ENCODE results near the gene TMEM125.

Gene TMEM125

DNA sequence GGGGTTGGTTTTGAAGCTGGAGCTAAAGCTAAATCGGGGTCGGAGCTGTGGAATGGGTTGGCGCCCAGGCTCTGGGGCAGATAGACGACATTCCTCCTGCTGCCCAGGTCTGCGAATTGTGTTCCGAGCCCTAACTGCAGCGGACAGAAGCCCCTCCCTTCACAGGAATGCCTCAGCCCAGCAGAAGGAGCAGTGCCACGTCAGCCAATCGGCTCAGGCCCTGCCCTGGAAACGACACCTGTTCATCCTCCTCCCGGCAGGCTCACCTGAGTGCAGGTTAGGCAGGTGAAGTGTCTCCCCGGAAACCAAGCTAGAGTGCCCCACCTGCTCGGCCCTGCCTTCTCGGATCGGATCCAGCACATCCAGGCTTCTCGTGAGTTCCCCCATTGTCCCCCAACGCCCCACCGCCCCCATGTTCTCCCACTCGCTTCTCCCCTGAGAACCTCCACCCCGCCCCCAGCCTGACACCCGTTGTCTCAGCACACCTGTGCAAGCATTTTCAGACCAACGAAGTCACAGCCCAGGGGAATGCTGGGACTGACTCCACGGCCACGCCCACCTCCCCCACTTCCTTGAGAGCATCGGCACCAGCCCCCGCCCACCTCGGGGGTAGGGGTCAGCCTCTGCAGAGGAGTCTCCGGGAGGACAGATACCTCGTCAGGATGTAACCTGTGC lies 775 bp downstream of the TMEM125 start:
- Histone ChIP-seq H3K36me3 (ENCODE audit: insufficient read depth, low read length) (no peaks in the 10 kb centered on the region), H3K9ac (ENCODE audit: low read depth, low read length, poor library complexity, severe bottlenecking) (no peak overlapping the region), H3F3A (ENCODE audit: low read depth) (no peaks in the 10 kb centered on the region), H3K79me2 (ENCODE audit: insufficient read depth, low read length) (no peaks in the 10 kb centered on the region), H3K9me2 (replicated peaks; ENCODE audit: low read depth, low read length) (no peaks in the 10 kb centered on the region), H3K4me2 (ENCODE audit: low read depth, low read length, poor library complexity, severe bottlenecking) (no peak overlapping the region), H3K27me3 (ENCODE audit: insufficient read depth, low read length, poor library complexity, severe bottlenecking) (peaks cover 68% of the 10 kb centered on the region), H3K9me3 (ENCODE audit: insufficient read depth, low read depth, low read length) (no peaks in the 10 kb centered on the region), H2AFZ (ENCODE audit: low read length) (no peak overlapping the region), H3K4me1 (ENCODE audit: insufficient read depth, low read length, poor library complexity, severe bottlenecking) (peaks cover 8% of the 10 kb centered on the region), H4K20me1 (ENCODE audit: insufficient read depth, low read length, poor library complexity, severe bottlenecking) (no peaks in the 10 kb centered on the region), H3K4me3 (ENCODE audit: low read length, poor library complexity, severe bottlenecking) (no peak overlapping the region)
- no peak for TF ChIP-seq EZH2phosphoT487 (IDR thresholded peaks at IDR 0.05; ENCODE audit: borderline replicate concordance)
- TF ChIP-seq, protein P1, sequence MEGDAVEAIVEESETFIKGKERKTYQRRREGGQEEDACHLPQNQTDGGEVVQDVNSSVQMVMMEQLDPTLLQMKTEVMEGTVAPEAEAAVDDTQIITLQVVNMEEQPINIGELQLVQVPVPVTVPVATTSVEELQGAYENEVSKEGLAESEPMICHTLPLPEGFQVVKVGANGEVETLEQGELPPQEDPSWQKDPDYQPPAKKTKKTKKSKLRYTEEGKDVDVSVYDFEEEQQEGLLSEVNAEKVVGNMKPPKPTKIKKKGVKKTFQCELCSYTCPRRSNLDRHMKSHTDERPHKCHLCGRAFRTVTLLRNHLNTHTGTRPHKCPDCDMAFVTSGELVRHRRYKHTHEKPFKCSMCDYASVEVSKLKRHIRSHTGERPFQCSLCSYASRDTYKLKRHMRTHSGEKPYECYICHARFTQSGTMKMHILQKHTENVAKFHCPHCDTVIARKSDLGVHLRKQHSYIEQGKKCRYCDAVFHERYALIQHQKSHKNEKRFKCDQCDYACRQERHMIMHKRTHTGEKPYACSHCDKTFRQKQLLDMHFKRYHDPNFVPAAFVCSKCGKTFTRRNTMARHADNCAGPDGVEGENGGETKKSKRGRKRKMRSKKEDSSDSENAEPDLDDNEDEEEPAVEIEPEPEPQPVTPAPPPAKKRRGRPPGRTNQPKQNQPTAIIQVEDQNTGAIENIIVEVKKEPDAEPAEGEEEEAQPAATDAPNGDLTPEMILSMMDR (conservative IDR thresholded peaks at IDR 0.05; ENCODE audit: low read length), result no peak

GRCh38 chr1:43271186-43272118 lies 1.7 kb downstream of the TMEM125 start:
- no peak overlapping the region for H2AFZ ChIP-seq (ENCODE audit: low read length)
- H3K36me3 ChIP-seq (ENCODE audit: insufficient read depth, low read length), result no peaks in the 10 kb centered on the region
- H3K79me2 ChIP-seq (ENCODE audit: insufficient read depth, low read length), result no peaks in the 10 kb centered on the region
- TF ChIP-seq EZH2phosphoT487 (IDR thresholded peaks at IDR 0.05; ENCODE audit: borderline replicate concordance), result no peak
- TF ChIP-seq, protein P1 (conservative IDR thresholded peaks at IDR 0.05; ENCODE audit: low read length), result no peak
- H3K9me3 ChIP-seq (ENCODE audit: insufficient read depth, low read depth, low read length), result no peaks in the 10 kb centered on the region
- no peak overlapping the region for H3K9ac ChIP-seq (ENCODE audit: low read depth, low read length, poor library complexity, severe bottlenecking)
- H3K4me1 ChIP-seq (ENCODE audit: insufficient read depth, low read length, poor library complexity, severe bottlenecking), result peaks cover 8% of the 10 kb centered on the region
- no peaks in the 10 kb centered on the region for H4K20me1 ChIP-seq (ENCODE audit: insufficient read depth, low read length, poor library complexity, severe bottlenecking)
- no peak overlapping the region for H3K4me3 ChIP-seq (ENCODE audit: low read length, poor library complexity, severe bottlenecking)
- no peak overlapping the region for H3K4me2 ChIP-seq (ENCODE audit: low read depth, low read length, poor library complexity, severe bottlenecking)
- H3F3A ChIP-seq (ENCODE audit: low read depth), result no peaks in the 10 kb centered on the region
- H3K27me3 ChIP-seq (ENCODE audit: insufficient read depth, low read length, poor library complexity, severe bottlenecking), result peaks cover 69% of the 10 kb centered on the region
- H3K9me2 ChIP-seq (replicated peaks; ENCODE audit: low read depth, low read length), result no peaks in the 10 kb centered on the region

DNA sequence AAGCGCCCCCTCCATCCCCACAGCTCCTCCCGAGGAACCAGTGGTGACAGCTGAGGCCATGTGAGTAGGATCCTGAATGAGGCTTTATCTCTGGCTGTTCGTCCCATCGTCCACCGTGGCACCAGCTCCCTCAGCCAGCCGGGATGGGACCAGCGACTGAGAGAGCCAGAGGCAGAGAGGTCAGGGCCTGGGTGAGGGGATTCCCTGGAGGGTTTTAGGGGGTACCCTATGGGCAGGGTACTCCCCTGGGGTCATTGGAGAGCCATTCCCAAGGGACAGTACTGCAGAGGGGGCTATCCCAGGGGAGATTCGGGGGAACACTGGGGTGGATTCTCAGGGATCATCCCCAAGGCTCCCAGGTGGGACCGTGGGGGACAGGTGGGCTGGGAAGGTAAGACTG lies 2.4 kb downstream of the TMEM125 start:
- H3K4me2 ChIP-seq (ENCODE audit: low read depth, low read length, poor library complexity, severe bottlenecking), result no peak overlapping the region
- no peak overlapping the region for H3K9ac ChIP-seq (ENCODE audit: low read depth, low read length, poor library complexity, severe bottlenecking)
- H3F3A ChIP-seq (ENCODE audit: low read depth), result no peaks in the 10 kb centered on the region
- no peaks in the 10 kb centered on the region for H3K9me2 ChIP-seq (replicated peaks; ENCODE audit: low read depth, low read length)
- TF ChIP-seq EZH2phosphoT487 (IDR thresholded peaks at IDR 0.05; ENCODE audit: borderline replicate concordance), result no peak
- TF ChIP-seq, protein P1 (conservative IDR thresholded peaks at IDR 0.05; ENCODE audit: low read length), result no peak
- H2AFZ ChIP-seq (ENCODE audit: low read length), result no peak overlapping the region
- peaks cover 8% of the 10 kb centered on the region for H3K4me1 ChIP-seq (ENCODE audit: insufficient read depth, low read length, poor library complexity, severe bottlenecking)
- H3K79me2 ChIP-seq (ENCODE audit: insufficient read depth, low read length), result no peaks in the 10 kb centered on the region
- peaks cover 71% of the 10 kb centered on the region for H3K27me3 ChIP-seq (ENCODE audit: insufficient read depth, low read length, poor library complexity, severe bottlenecking)
- H3K36me3 ChIP-seq (ENCODE audit: insufficient read depth, low read length), result no peaks in the 10 kb centered on the region
- no peaks in the 10 kb centered on the region for H3K9me3 ChIP-seq (ENCODE audit: insufficient read depth, low read depth, low read length)
- no peak overlapping the region for H3K4me3 ChIP-seq (ENCODE audit: low read length, poor library complexity, severe bottlenecking)
- H4K20me1 ChIP-seq (ENCODE audit: insufficient read depth, low read length, poor library complexity, severe bottlenecking), result no peaks in the 10 kb centered on the region
